ENCODE measurements around the gene AMIGO3. TPM values are rescaled to one million over a fixed set of nuclear protein-coding genes. Genes with fewer than 3 reads are reported as not detected.
"Not testable (repeated sequence)": the region's sequence is repeated elsewhere in the genome, so short reads cannot be mapped to it uniquely, and the experiment has no call there.

Gene AMIGO3
- polyA plus RNA-seq, 4 donors, result 0.83 to 1.7 (median 1.3) TPM

DNA sequence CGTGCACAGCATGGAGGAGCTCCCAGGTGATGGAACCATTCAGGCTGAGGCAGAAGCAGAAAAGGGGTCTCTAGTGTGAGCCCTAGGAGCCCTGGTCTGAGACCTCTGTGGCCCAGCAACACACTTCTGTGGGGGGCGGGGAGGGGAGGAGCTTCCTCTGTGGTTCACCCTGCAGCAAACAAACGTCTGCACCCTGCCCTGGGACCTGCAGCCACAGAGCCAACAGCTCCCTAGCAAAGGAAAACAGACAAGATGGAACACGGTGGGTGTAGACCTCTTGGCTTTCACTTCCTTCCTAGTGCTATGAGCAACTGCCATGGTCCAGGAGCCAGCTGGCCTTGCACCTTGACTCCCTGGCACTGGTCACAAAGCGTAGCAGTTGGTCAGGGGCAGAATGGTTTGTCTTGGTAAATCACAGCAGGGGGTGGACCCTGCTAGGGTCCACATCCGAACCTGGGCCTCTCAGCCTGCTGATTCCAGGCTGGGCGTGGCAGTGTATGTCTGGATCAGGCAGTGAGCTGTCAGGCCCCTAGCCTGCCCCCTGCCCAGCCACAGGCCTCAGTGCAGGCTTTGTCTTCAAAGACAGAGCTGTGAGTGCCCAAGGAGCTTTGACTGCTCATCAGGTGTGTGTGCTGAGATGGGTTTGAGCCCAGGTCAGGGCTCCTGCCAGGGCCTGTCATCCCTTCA is 6.7 kb downstream of the AMIGO3 start:
- no peak for DNase-seq (ENCODE audit: low read depth in 4 of 4, low spot score in 3 of 4)

DNA sequence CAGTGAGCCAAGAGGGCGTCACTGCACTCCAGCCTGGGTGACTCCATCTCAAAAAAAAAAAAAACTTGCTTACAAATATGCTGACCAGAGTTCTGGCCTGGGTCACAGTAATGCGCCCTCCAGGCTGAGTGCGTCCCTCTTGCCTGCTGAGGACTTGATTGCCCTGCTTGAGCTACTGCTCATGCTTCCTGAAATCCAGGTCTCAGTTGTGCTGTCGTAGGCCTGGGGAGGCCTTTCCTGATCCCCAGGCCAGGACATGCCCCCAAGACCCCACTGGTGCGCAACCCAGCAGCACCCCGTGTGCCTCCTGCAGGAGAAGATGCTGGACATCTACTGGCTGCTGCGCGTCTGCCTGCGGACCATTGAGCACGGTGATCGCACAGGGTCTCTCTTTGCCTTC is 7.3 kb downstream of the AMIGO3 start:
- no peak for DNase-seq (ENCODE audit: low read depth in 4 of 4, low spot score in 3 of 4)

- DNase-seq (ENCODE audit: low read depth in 4 of 4, low spot score in 3 of 4), result no peak
These were observed 8.0 kb downstream of the AMIGO3 start for GRCh38 chr3:49711489-49711888.

- no peak for DNase-seq (ENCODE audit: low read depth in 4 of 4, low spot score in 3 of 4)
These were observed 9.6 kb downstream of the AMIGO3 start for GRCh38 chr3:49709852-49710251.

DNA sequence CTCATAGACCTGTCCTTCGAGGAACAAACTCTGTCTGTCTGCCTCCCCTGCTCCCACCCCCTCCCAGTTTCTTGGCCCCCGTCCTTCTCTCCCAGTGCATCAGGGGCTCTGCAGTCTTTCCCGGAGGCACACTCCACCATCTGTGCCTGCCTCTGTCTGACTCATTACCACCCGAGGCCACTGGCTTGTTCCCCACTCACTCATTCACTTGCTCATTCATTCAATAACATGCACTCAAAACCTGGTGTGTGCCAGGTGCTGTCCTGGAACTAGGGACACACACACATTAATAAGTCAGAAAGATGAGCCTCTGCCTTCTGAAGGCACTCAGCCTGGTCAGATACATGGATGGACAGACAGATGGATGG is 12.4 kb downstream of the AMIGO3 start:
- DNase-seq (ENCODE audit: low read depth in 4 of 4, low spot score in 3 of 4), result no peak

- DNase-seq (ENCODE audit: low read depth in 4 of 4, low spot score in 3 of 4), result no peak
These were observed 12.9 kb downstream of the AMIGO3 start for GRCh38 chr3:49706456-49707112.

DNA sequence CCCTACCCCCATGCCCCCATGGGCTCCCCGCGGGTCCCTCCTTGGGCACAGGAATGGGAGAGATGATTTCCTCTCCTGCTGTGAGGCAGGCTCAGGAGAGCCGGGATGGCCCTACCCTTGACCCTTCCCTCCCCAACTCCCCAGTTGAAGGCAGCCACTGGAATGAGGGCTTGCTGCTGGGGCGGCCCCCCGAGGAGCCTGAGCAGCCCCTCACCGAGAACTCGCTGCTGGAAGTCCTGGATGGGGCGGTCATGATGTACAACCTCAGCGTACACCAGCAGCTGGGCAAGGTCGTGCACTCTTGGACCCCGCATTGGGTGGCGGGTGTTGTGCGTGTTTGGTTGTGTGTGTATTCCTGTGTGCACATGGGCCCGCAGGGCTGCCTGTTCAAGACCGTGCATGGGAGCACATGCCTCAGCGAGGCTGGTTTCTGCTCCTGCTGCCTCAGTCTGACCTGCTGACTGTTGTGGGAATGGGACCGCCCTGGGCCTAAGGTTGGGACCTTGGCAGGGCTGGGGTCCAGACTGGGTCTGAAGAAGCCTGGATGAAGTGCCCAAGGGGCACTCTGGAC is 14.0 kb downstream of the AMIGO3 start:
- DNase-seq (ENCODE audit: low read depth in 4 of 4, low spot score in 3 of 4), result no peak

- no peak for DNase-seq (ENCODE audit: low read depth in 4 of 4, low spot score in 3 of 4)
These were observed 14.9 kb downstream of the AMIGO3 start for GRCh38 chr3:49704629-49705028.

DNA sequence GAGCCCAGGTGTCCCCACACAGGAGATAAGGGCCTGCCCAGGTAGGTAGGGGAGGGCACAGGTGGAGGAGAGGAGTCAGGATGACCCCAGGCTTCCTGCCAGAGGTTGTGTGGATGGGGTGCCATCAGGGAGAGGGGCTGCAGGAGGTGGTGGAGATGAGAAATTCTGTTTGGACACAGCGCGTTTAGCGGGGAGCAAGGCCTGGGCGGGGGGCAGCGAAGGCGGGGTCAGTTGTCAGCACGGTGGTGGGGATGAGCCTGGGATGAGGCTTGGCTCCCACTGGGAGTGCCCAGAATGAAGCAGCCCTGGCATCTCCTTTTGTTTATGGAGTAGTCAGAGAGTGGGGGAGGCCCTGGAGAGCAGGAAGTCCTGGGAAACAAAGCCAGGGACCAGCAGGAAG is 15.5 kb downstream of the AMIGO3 start:
- DNase-seq (ENCODE audit: low read depth in 4 of 4, low spot score in 3 of 4), result no peak

DNA sequence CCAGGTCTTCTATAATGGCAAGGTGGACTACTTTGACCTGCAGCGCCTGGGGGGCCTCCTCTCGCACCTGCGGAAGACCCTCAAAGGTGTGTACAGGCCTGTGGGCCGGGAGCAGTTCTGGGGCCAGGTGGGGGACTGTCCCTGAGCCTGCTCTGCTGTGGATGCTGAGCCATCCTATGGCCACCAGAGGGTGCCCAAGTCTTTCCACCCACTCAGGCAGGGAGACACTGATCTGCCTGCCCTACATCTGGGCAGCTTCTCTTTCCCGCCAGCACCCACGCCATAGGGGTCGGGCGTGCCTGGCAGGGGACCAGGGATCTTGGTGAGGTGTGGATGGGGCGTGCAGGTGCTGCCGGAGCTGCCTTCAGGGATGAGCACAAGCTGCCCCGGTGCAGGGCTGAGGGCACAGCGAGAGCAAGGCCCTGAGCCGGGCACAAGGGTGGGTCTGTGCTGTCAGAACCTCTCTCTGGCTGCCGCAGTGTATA is 16.0 kb downstream of the AMIGO3 start:
- DNase-seq (ENCODE audit: low read depth in 4 of 4, low spot score in 3 of 4), result no peak

GRCh38 chr3:49702672-49703071 is 16.8 kb downstream of the AMIGO3 start:
- no peak for DNase-seq (ENCODE audit: low read depth in 4 of 4, low spot score in 3 of 4)

DNA sequence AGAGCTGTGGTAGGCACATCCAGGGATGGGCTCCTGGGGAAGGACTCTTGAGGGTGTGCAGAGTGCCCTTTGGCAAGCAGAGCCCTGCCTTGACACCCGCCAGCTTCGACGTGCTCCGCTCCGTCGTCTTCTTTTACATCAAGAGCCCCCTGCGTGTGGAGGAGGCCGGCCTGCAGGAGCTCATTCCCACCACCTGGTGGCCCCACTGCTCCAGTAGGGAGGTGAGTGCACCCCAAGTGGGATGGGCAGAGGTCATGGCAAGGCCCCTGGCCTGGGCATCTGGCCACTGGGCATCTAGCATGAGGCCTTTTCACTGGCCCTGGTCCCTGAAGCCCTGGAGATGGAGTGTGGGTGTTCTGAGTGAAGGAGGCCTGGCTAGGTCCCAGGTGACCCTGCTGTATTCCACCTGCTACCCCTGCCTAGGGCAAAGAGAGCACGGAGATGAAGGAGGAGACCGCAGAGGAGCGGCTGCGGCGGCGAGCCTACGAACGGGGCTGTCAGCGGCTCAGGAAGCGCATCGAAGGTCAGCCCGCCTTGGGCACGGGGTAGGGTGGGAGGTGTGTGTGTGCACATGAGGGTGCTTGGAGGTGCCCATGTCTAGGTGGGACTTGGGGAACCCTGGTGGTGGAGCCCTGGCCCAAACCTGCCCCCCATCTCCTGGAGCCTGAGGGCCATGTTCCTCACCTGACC is 18.0 kb downstream of the AMIGO3 start:
- DNase-seq (ENCODE audit: low read depth in 4 of 4, low spot score in 3 of 4), result no peak

DNA sequence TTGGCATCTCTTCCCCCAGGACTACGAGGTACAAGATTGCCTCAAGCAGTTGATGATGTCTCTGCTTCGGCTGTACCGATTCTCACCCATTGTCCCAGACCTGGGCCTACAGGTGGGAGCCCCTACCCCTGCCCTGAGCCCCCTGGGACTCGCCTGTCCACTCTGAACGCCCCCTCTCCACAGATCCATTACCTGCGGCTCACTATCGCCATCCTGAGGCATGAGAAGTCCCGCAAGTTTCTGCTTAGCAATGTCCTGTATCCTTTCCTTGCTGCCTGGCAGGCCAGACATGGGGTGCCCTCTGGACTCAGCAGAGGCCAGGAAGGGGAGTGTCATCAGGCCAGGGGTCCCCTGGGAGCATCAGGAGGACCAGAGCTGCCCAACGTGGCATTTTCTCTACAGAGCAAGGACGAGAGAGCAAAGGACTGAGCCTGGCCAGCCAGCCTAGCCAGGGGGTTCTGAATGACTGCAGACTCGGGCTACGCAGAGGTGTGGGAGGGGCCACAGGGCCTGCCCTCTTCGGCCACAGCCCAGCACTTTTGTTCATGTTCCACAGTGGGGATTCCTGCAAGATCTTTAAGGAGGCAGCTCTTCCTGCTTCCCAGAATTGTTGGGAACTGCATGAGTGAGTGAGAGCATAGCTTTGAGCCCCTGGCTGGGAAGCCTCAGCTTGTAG is 18.9 kb downstream of the AMIGO3 start:
- DNase-seq (ENCODE audit: low read depth in 4 of 4, low spot score in 3 of 4), result no peak

DNA sequence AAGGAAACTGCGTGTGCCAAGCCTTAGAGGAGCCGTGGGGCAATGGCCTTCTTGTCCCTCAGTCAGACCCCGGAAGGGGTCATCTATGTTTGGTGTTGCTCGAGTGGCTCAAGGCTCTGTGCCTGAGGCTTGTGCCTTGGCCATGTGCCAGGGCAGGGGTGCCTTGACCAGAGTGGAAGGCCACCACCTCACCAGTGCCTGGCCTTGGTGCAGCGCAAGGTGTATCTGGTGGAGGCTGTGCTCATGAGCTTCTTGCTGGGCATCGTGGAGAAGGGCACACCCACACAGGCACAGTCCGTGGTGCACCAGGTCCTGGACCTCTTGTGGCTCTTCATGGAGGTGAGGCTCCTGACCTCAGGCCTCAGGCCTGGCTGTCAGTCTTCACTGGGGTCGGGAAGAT is 19.5 kb downstream of the AMIGO3 start:
- DNase-seq (ENCODE audit: low read depth in 4 of 4, low spot score in 3 of 4), result no peak

DNA sequence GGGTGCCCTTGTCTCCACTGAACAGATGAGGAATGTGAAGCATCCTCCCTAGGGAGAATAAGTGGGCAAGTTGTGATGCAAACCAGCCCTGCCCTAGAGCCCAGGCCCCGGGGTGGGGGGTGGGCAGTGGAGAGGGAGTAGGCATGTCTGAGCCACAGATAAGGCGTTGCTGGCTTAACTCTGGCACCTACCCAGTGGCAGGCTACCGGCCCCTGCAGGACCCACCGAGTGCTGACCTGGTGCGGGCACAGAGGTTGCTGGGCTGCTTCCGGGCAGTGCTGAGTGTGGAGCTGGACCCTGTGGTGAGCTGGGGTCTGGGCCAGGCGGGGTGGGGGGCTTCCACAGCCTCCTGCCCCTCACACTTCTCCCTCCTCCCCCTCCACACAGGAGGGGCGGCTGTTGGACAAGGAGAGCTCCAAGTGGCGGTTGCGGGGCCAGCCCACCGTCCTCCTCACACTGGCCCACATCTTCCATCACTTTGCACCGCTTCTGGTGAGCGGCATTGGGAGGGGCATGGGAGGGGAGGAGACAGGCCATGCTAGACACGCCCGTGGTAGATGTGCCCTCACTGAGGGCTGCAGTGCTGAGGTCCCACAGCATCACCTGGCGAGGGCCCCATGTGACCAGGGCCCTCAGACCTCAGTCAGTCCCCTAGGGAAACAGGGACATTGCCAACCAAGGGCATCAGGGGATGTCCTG is 20.1 kb downstream of the AMIGO3 start:
- DNase-seq (ENCODE audit: low read depth in 4 of 4, low spot score in 3 of 4), result no peak

- DNase-seq (ENCODE audit: low read depth in 4 of 4, low spot score in 3 of 4), result not testable (repeated sequence)
These were observed 24.0 kb downstream of the AMIGO3 start for GRCh38 chr3:49695350-49696015.

DNA sequence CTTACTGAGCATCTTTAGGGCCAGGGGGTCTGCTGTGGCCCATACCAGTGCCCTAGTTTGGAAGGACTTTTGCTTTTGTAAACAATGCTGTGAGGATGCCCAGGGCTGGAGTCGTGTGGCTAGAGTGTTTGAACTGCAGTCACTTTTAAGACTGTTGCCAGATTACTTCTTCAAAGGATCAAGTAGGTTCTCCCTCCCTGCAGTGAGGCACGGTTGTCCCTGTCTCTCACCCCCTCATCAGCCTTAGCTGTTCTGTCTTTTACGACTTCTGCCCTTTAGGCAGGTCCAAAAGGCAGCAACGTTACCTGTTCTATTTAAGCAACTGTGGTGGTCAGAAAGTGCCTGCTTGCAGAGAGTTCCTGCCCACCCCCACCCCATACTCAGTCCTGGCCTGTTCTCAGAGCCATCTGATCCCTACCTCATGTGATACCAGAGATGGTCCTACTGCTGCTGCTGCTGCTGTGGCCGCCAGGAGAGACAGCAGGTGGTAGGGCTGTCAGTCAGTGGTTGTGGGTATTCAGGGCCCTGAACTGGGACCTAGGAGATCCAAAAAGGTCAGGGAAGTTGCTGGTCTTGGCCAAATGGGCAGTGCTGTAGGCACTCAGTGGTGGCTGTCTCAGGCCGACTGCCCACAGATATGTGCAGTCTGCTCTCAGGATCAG is 24.9 kb downstream of the AMIGO3 start:
- not testable (repeated sequence) for DNase-seq (ENCODE audit: low read depth in 4 of 4, low spot score in 3 of 4)

DNA sequence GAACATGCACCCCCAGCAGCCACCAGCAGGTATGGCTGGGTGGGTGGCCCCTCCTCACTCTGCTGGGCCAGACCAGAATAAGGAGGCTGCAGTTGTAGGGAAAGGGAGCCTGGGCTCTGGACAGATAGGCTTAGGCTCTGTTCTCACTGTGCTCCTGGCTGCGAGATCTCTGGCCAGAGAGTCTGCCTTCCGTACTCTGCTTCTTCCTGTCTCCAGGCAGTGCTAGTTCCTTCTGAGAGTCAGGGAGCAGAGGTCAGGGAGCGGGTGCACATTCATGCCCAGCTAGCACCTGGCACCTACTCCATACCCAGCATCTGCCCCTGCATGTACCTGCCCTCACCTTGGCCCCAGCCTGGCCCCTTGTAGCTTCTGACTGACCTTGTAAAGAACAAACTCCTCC is 28.0 kb downstream of the AMIGO3 start:
- DNase-seq (ENCODE audit: low read depth in 4 of 4, low spot score in 3 of 4), result not testable (repeated sequence)

DNA sequence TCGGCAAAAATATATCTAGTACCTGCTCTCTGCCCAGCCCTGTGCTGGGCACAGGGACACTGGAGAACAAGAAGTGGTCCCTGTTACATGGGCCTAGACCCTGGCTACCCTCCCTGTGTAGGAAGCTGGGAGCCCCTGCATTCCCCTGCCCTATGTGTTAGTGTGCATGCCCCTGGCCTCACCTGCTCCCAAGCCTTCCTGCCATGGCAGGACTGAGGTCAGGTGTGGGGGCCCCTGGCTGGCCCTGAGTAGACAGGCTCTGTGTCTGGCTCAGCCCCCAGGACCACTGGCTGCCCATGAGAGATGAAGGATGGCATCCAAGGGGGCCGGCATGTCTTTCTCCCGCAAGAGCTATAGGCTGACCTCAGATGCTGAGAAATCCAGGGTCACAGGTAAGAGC is 28.6 kb downstream of the AMIGO3 start:
- DNase-seq (ENCODE audit: low read depth in 4 of 4, low spot score in 3 of 4), result not testable (repeated sequence)
